H1 (cell line): Measurements from ENCODE around the gene TUBB4B. TPM values are rescaled to one million over a fixed set of nuclear protein-coding genes. Genes with fewer than 3 reads are reported as not detected.

Source experiments
- GTF2F1 ChIP-seq: IDR thresholded peaks from 2 replicates; pipeline ENCODE4 v1.6.1; 2012; ENCODE audit warnings: low read depth, low read length, improper control_type of control experiment, borderline replicate concordance
- NANOG ChIP-seq: IDR thresholded peaks from 2 replicates; pipeline ENCODE4 v1.6.1; 2011; ENCODE audit warnings: low read length, low read depth, mild to moderate bottlenecking, inconsistent platforms; ENCODE audit not compliant: insufficient read depth, poor library complexity, severe bottlenecking
- NRF1 ChIP-seq: IDR thresholded peaks from 2 replicates; pipeline ENCODE4 v1.6.1; 2011; ENCODE audit warnings: mild to moderate bottlenecking, low read depth, low read length, improper control_type of control experiment
- PHF8 ChIP-seq: fragments of 200-600 bp; sonication (generic); conservative IDR thresholded peaks from 2 replicates; pipeline ENCODE4 v1.7.1; 2012; ENCODE audit warnings: low read depth, mild to moderate bottlenecking, inconsistent platforms, low read length, moderate library complexity
- SP2 ChIP-seq: IDR thresholded peaks from 2 replicates; pipeline ENCODE4 v1.6.1; 2012; ENCODE audit warnings: mild to moderate bottlenecking, low read length, inconsistent platforms
- polyA plus RNA-seq, 7 experiments: library from polyadenylated mRNA; depleted of rRNA in 3 of 7; stranded (reverse) in 5 of 7; unstranded in 2 of 7; fragments of >200 nt in 5 of 7; fragments of 200-250 nt in 2 of 7; gene quantifications; 1 replicate in 5 of 7; 2 replicates in 1 of 7; 4 replicates in 1 of 7; pipeline versions ENCODE4 v1.2.1 to v1.2.3, GENCODE V29; 2011 to 2013; ENCODE audit warnings: missing spikeins in 2 of 7, mixed read lengths in 2 of 7
- total RNA-seq: library from RNA; stranded (reverse); fragmentation: NEBNext Ultra II Directional; extraction: Animal tissue kit (Norgen Biotek cat#: 25700); gene quantifications from 2 replicates; pipeline ENCODE4 v1.2.1, GENCODE V29; 2021

The TUBB4B gene
- total and polyA plus RNA-seq, 2 of the 8 experiments (the other 6 are each of a cell fraction or from before 2014, with no cell fraction given), result 280 to 307 TPM

DNA sequence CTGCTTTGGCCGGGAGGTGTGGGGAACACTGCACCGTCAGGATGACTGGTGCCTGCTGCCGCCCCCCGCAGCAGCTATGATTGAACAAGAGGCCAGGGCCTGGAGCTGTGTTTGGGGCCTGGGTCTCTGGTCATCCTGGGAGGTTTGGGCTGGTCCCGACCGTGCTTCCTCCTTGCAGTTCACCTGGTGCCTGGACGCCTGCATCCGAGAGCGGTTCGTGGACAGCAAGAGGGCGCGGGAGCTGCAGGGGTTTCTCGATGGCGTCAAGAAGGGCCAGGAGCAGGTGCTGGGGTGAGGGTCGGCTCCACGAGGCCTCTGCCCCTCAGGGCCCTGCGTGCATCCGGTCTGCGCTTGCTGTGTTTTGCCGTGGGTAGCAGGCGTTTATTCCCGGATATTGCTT lies 23.0 kb downstream of the TUBB4B start (continued):
- TF ChIP-seq PHF8 (no peak), NANOG (no peak), NRF1 (no peak), SP2 (no peak), GTF2F1 (no peak)
